ENCODE data around the gene IGSF9.

IGSF9 gene

DNA sequence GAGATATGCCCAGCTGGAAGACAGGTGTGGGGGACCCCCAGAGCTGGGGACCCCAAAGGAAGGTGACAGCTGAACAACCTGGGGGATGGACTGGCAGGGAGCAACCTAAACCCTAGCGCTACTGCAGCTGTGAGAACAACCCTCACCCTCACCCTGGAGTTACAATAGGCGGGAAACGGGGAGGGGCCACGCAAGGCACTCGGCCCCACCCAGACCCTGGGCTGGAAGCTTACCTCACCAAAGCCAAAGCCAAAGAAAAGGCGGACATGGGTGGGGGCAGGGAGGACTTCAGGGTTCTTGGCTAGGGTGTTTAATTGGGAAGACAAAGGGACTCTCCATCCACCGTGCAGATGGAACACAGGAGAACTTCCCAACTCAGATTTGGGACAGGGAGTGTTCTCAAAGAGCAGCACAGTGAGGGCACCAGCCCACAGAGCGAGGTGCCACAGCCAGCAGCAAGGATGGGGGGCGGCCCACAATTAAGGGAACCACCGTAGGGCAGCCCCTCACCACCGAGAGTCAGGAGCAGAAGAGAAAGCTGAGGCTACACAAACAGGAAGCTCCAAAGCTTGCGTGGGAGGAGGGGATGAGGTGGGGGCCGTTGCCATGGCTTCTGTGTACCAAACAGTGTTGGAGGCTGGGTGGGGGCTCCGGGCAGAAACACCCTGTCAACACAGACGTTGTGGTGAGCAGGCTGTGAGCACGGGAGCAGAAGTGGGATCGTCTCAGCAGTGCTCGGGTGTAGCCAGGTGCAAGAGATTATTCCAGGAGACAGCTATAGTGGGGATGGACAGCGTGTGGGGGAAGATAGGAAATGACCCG lies 22.0 kb downstream of the IGSF9 start:
- no peak overlapping the region for H2AFZ ChIP-seq (ENCODE audit: low read length)
- TF ChIP-seq EZH2 (IDR thresholded peaks at IDR 0.05; ENCODE audit: borderline replicate concordance, low read length), result no peak
- TF ChIP-seq, protein P1, sequence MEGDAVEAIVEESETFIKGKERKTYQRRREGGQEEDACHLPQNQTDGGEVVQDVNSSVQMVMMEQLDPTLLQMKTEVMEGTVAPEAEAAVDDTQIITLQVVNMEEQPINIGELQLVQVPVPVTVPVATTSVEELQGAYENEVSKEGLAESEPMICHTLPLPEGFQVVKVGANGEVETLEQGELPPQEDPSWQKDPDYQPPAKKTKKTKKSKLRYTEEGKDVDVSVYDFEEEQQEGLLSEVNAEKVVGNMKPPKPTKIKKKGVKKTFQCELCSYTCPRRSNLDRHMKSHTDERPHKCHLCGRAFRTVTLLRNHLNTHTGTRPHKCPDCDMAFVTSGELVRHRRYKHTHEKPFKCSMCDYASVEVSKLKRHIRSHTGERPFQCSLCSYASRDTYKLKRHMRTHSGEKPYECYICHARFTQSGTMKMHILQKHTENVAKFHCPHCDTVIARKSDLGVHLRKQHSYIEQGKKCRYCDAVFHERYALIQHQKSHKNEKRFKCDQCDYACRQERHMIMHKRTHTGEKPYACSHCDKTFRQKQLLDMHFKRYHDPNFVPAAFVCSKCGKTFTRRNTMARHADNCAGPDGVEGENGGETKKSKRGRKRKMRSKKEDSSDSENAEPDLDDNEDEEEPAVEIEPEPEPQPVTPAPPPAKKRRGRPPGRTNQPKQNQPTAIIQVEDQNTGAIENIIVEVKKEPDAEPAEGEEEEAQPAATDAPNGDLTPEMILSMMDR (IDR thresholded peaks at IDR 0.05; ENCODE audit: low read length), result no peak
- H4K20me1 ChIP-seq (ENCODE audit: insufficient read depth, low read length), result no peaks in the 10 kb centered on the region
- peaks cover 50% of the 10 kb centered on the region for H3K4me1 ChIP-seq (ENCODE audit: insufficient read depth, low read length, severe bottlenecking)
- H3K79me2 ChIP-seq (ENCODE audit: insufficient read depth, low read length), result no peaks in the 10 kb centered on the region
- H3K9me3 ChIP-seq (ENCODE audit: low read length), result no peaks in the 10 kb centered on the region
- peak overlapping the region; percentile 74; the same call in 1 of the 2 replicates for H3K9ac ChIP-seq (ENCODE audit: low read length)
- peak overlapping the region; percentile 79 for H3K4me3 ChIP-seq (ENCODE audit: low read depth, low read length, poor library complexity, severe bottlenecking)
- peak overlapping the region; percentile 84 for H3K4me2 ChIP-seq (ENCODE audit: low read length)
- H3K36me3 ChIP-seq (ENCODE audit: insufficient read depth, low read length), result peaks cover 25% of the 10 kb centered on the region; the same call in 1 of the 2 replicates
- peak overlapping the region; percentile 87 for H3K27ac ChIP-seq (ENCODE audit: low read depth, low read length, poor library complexity, severe bottlenecking)
- H3K9me2 ChIP-seq (ENCODE audit: low read depth, low read length), result no peaks in the 10 kb centered on the region
- H3F3A ChIP-seq (ENCODE audit: insufficient read depth, low read length), result no peaks in the 10 kb centered on the region
- no peaks in the 10 kb centered on the region for H3K27me3 ChIP-seq (ENCODE audit: insufficient read depth, low read length)

DNA sequence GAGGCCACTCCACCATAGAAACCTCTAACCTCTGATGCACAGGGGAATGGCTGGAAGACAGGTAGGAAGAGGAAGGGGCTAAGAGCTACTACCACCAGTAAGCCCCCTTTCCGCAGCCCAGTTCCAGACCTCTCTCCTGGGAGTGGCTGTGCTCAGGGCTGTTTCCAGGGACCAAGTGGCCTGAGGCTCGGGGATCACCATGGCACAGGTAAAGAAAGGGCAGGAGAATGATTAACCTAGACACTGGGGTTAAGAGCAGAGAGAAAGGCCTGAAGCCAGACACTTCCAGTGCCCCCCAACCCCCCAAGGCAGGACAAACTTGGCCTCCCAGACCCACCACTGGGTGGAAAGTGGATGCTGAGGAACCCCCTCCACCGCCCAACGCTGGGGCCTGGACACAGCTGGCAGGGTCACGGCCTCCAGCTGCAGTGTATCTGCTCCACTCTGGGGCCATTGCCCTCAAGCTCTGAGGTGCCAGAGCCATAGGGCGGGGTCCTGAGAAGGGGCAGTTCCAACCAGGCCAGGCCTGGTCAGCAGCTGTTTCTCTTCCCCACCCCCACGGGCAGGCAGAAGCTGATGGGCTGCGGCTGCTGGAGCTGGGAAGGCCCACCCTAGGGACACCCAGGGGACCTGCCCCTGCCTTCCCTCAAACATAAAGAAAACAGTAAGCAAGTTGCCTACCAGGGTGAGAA lies 22.8 kb downstream of the IGSF9 start:
- Histone ChIP-seq H3K9me2 (ENCODE audit: low read depth, low read length) (no peaks in the 10 kb centered on the region), H2AFZ (ENCODE audit: low read length) (no peak overlapping the region), H3K27ac (ENCODE audit: low read depth, low read length, poor library complexity, severe bottlenecking) (peak overlapping the region; percentile 87), H3K4me3 (ENCODE audit: low read depth, low read length, poor library complexity, severe bottlenecking) (peak overlapping the region; percentile 79), H3K79me2 (ENCODE audit: insufficient read depth, low read length) (no peaks in the 10 kb centered on the region), H3K4me1 (ENCODE audit: insufficient read depth, low read length, severe bottlenecking) (peaks cover 50% of the 10 kb centered on the region), H3K36me3 (ENCODE audit: insufficient read depth, low read length) (peaks cover 29% of the 10 kb centered on the region; the same call in 1 of the 2 replicates), H3K27me3 (ENCODE audit: insufficient read depth, low read length) (no peaks in the 10 kb centered on the region), H3K9me3 (ENCODE audit: low read length) (no peaks in the 10 kb centered on the region), H3F3A (ENCODE audit: insufficient read depth, low read length) (no peaks in the 10 kb centered on the region), H3K4me2 (ENCODE audit: low read length) (peak overlapping the region; percentile 84), H4K20me1 (ENCODE audit: insufficient read depth, low read length) (no peaks in the 10 kb centered on the region), H3K9ac (ENCODE audit: low read length) (peak overlapping the region; percentile 37; the same call in 1 of the 2 replicates)
- TF ChIP-seq, protein P1 (IDR thresholded peaks at IDR 0.05; ENCODE audit: low read length), result no peak
- TF ChIP-seq EZH2 (IDR thresholded peaks at IDR 0.05; ENCODE audit: borderline replicate concordance, low read length), result no peak

DNA sequence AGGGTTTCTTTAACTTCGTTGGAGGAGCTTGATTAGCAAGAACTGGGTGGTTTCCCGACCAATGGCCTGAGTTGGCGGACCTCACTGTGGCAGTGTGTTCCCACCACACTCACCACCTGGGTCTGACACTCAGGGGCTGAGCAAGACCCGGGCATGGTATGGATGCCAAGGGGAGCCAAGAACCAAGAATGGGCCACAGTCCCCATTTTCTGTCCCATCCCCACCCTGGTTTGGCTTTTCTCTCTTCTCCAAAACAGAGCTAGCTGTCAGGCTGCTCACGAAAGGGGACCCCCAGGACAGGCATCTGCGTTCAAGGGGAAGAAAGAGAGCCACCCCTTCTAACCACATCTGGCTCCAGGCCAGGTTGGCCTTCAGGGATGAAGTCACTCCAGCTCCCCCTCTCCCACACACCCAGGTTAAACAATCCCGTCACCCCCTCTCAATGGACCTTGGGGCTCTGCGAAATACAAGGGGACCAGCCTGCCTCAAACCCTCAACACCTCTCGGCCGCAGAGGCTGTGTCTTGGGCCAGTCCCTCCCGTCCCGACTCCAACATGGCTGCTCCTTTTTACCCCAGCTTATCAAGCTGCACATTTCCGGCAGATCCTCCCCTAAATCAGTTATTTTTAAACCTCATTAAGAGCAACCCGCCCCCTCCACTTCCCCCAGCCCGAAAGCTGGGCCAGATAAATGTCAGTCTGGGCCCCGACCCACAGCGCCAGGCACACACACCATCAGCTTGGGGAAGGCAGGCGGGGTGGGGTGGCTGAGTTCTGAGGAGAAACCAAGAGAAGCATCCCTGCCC lies 23.5 kb downstream of the IGSF9 start:
- TF ChIP-seq EZH2 (IDR thresholded peaks at IDR 0.05; ENCODE audit: borderline replicate concordance, low read length), result no peak
- TF ChIP-seq, protein P1 (IDR thresholded peaks at IDR 0.05; ENCODE audit: low read length), result no peak
- no peaks in the 10 kb centered on the region for H4K20me1 ChIP-seq (ENCODE audit: insufficient read depth, low read length)
- H3K79me2 ChIP-seq (ENCODE audit: insufficient read depth, low read length), result no peaks in the 10 kb centered on the region
- H3K4me1 ChIP-seq (ENCODE audit: insufficient read depth, low read length, severe bottlenecking), result peaks cover 50% of the 10 kb centered on the region
- peak overlapping the region; percentile 37; the same call in 1 of the 2 replicates for H3K9ac ChIP-seq (ENCODE audit: low read length)
- H3K9me2 ChIP-seq (ENCODE audit: low read depth, low read length), result no peaks in the 10 kb centered on the region
- H3K4me3 ChIP-seq (ENCODE audit: low read depth, low read length, poor library complexity, severe bottlenecking), result peak overlapping the region; percentile 79
- peaks cover 33% of the 10 kb centered on the region; the same call in 1 of the 2 replicates for H3K36me3 ChIP-seq (ENCODE audit: insufficient read depth, low read length)
- H3K27me3 ChIP-seq (ENCODE audit: insufficient read depth, low read length), result no peaks in the 10 kb centered on the region
- no peak overlapping the region for H2AFZ ChIP-seq (ENCODE audit: low read length)
- no peaks in the 10 kb centered on the region for H3F3A ChIP-seq (ENCODE audit: insufficient read depth, low read length)
- H3K4me2 ChIP-seq (ENCODE audit: low read length), result peak overlapping the region; percentile 84
- peak overlapping the region; percentile 87 for H3K27ac ChIP-seq (ENCODE audit: low read depth, low read length, poor library complexity, severe bottlenecking)
- no peaks in the 10 kb centered on the region for H3K9me3 ChIP-seq (ENCODE audit: low read length)
